Astrocyte of the hippocampus (primary cell): ENCODE measurements around the gene FGF13.
A peak's percentile ranks its signal among the peaks of the same experiment; 100 is the strongest.

ENCODE experiments used
- DNase-seq: peaks from one replicate; pipeline ENCODE4 v3.0.0; 2011; ENCODE audit warnings: low read depth, low spot score

The FGF13 gene

GRCh38 chrX:138711399-138712347 lies at the start of gene FGF13:
Gene FGF13 (minus strand): TSS chrX:138711717. CDS start chrX:138711003, 714 bp downstream.
- peak; percentile 65 for DNase-seq

- no peak for DNase-seq
Observed at GRCh38 chrX:138759217-138759943, 47.9 kb upstream of the FGF13 start.

GRCh38 chrX:138756234-138756633 lies 44.7 kb upstream of the FGF13 start:
- DNase-seq: peak; percentile 85

GRCh38 chrX:138754861-138755260 lies 43.3 kb upstream of the FGF13 start:
- no peak for DNase-seq

- DNase-seq: peak; percentile 40
Observed at GRCh38 chrX:138748480-138748879, 37.0 kb upstream of the FGF13 start.

- DNase-seq: peak; percentile 75
Observed at GRCh38 chrX:138745196-138745595, 33.7 kb upstream of the FGF13 start.

- DNase-seq: no peak
Observed at GRCh38 chrX:138742217-138742616, 30.7 kb upstream of the FGF13 start.

- DNase-seq: no peak
Observed at GRCh38 chrX:138740341-138740740, 28.8 kb upstream of the FGF13 start.

- DNase-seq: peak; percentile 68
Observed at GRCh38 chrX:138723301-138723700, 11.8 kb upstream of the FGF13 start.

GRCh38 chrX:138719396-138719795 lies 7.9 kb upstream of the FGF13 start:
- DNase-seq: no peak

- DNase-seq: no peak
Observed at GRCh38 chrX:138718941-138719340, 7.4 kb upstream of the FGF13 start.

GRCh38 chrX:138710866-138711341 lies 613 bp downstream of the FGF13 start:
- peak; percentile 42 for DNase-seq

GRCh38 chrX:138709886-138710791 lies 1.4 kb downstream of the FGF13 start:
- peak; percentile 24 for DNase-seq

- no peak for DNase-seq
Observed at GRCh38 chrX:138708268-138708667, 3.2 kb downstream of the FGF13 start.

GRCh38 chrX:138704596-138704995 lies 6.9 kb downstream of the FGF13 start:
- DNase-seq: no peak

GRCh38 chrX:138704101-138704500 lies 7.4 kb downstream of the FGF13 start:
- DNase-seq: no peak

GRCh38 chrX:138692591-138692990 lies 18.9 kb downstream of the FGF13 start:
- DNase-seq: no peak

GRCh38 chrX:138691186-138691585 lies 20.3 kb downstream of the FGF13 start:
- DNase-seq: peak; percentile 1

GRCh38 chrX:138690591-138690990 lies 20.9 kb downstream of the FGF13 start:
- DNase-seq: no peak

- DNase-seq: no peak
Observed at GRCh38 chrX:138683600-138683999, 27.9 kb downstream of the FGF13 start.

GRCh38 chrX:138669693-138670092 lies 41.8 kb downstream of the FGF13 start:
- no peak for DNase-seq
